ENCODE results near the gene FSIP1.

FSIP1 gene

DNA sequence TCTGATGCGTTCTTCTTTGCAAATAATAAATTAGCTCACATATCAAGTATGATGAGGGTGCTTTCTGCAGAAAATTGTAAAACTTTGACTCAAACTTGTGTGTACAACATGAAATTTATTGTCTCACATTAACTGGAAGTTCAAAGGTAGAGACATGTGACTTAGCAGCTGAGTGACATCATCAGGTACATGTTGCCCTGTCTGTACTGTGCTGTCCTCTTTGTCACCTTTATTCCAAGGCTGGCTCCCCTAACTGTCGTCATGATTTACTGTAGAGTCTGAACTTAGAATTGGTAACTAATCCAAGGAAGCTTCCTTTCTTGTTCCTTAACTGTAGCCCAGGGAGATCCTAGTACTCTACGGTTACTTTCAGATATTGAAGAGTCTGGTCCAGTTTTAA lies 12.3 kb upstream of the FSIP1 start:
- no peaks in the 10 kb centered on the region for H3K36me3 ChIP-seq (ENCODE audit: control insufficient read depth in 2 of 2, insufficient read depth in 2 of 2, low read length in 2 of 2)
- H3K27me3 ChIP-seq (ENCODE audit: control insufficient read depth in 2 of 2, insufficient read depth in 2 of 2, low read length in 2 of 2) = no peaks in the 10 kb centered on the region
- H3K27ac ChIP-seq (ENCODE audit: low read depth in 2 of 2, low read length in 2 of 2) = no peak overlapping the region
- H3K4me3 ChIP-seq (ENCODE audit: low read length in 2 of 2) = no peak overlapping the region
- H3K9me3 ChIP-seq (ENCODE audit: control insufficient read depth in 2 of 2, low read length in 2 of 2) = no peaks in the 10 kb centered on the region
- H3K4me1 ChIP-seq (ENCODE audit: control insufficient read depth in 2 of 2, insufficient read depth in 2 of 2, low read length in 2 of 2) = no peaks in the 10 kb centered on the region
- H3K9ac ChIP-seq (ENCODE audit: low read depth in 1 of 2, low read length in 2 of 2) = no peak overlapping the region

- Histone ChIP-seq H3K9me3 (ENCODE audit: control insufficient read depth in 2 of 2, low read length in 2 of 2) (no peaks in the 10 kb centered on the region), H3K27me3 (ENCODE audit: control insufficient read depth in 2 of 2, insufficient read depth in 2 of 2, low read length in 2 of 2) (no peaks in the 10 kb centered on the region), H3K4me1 (ENCODE audit: control insufficient read depth in 2 of 2, insufficient read depth in 2 of 2, low read length in 2 of 2) (no peaks in the 10 kb centered on the region), H3K9ac (ENCODE audit: low read depth in 1 of 2, low read length in 2 of 2) (no peak overlapping the region), H3K27ac (ENCODE audit: low read depth in 2 of 2, low read length in 2 of 2) (no peak overlapping the region), H3K4me3 (ENCODE audit: low read length in 2 of 2) (no peak overlapping the region), H3K36me3 (ENCODE audit: control insufficient read depth in 2 of 2, insufficient read depth in 2 of 2, low read length in 2 of 2) (no peaks in the 10 kb centered on the region)
Measured at GRCh38 chr15:39793923-39794322, 11.3 kb upstream of the FSIP1 start.

GRCh38 chr15:39792844-39793335 lies 10.2 kb upstream of the FSIP1 start:
- Histone ChIP-seq H3K4me1 (ENCODE audit: control insufficient read depth in 2 of 2, insufficient read depth in 2 of 2, low read length in 2 of 2) (no peaks in the 10 kb centered on the region), H3K4me3 (ENCODE audit: low read length in 2 of 2) (no peak overlapping the region), H3K27me3 (ENCODE audit: control insufficient read depth in 2 of 2, insufficient read depth in 2 of 2, low read length in 2 of 2) (no peaks in the 10 kb centered on the region), H3K9ac (ENCODE audit: low read depth in 1 of 2, low read length in 2 of 2) (no peak overlapping the region), H3K36me3 (ENCODE audit: control insufficient read depth in 2 of 2, insufficient read depth in 2 of 2, low read length in 2 of 2) (no peaks in the 10 kb centered on the region), H3K27ac (ENCODE audit: low read depth in 2 of 2, low read length in 2 of 2) (no peak overlapping the region), H3K9me3 (ENCODE audit: control insufficient read depth in 2 of 2, low read length in 2 of 2) (no peaks in the 10 kb centered on the region)

DNA sequence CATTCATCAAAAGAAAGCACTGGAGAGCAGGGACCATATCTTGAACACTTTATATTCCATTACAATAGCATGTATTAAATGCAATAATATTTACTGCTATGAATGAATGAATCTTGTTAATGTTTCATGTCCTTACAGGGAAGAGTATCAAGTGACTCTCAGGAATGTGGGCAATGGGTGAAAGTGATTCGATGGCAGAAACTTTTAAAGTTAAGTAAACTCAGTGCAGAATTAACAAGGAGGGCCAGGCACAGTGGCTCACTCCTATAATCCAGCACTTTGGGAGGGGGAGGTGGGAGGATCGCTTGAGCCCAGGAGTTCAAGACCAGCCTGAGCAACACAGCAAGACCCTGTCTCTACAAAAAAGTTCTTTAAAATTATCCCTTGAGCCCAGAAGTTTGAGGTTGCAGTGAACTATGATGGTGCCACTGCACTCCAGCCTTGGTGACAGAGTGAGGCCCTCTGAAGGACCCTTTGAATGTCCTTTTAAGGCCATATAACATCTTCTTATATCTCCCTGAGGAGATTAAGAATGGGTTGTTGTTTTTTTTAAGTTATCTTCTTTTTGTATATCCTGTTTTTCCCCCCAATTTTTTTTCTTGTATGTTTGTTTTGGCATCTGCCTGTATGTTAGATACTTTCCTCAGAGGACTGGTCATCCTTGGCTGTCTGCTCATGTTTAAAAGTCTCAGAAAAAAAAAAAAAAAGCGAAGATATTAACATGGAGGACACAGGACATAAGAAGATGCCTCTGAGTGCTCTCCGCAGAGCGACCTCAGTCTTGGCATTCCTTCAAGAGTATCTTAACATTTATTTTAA lies 9.6 kb upstream of the FSIP1 start:
- no peaks in the 10 kb centered on the region for H3K4me1 ChIP-seq (ENCODE audit: control insufficient read depth in 2 of 2, insufficient read depth in 2 of 2, low read length in 2 of 2)
- no peaks in the 10 kb centered on the region for H3K27me3 ChIP-seq (ENCODE audit: control insufficient read depth in 2 of 2, insufficient read depth in 2 of 2, low read length in 2 of 2)
- H3K36me3 ChIP-seq (ENCODE audit: control insufficient read depth in 2 of 2, insufficient read depth in 2 of 2, low read length in 2 of 2) = no peaks in the 10 kb centered on the region
- no peak overlapping the region for H3K9ac ChIP-seq (ENCODE audit: low read depth in 1 of 2, low read length in 2 of 2)
- no peaks in the 10 kb centered on the region for H3K9me3 ChIP-seq (ENCODE audit: control insufficient read depth in 2 of 2, low read length in 2 of 2)
- H3K27ac ChIP-seq (ENCODE audit: low read depth in 2 of 2, low read length in 2 of 2) = no peak overlapping the region
- no peak overlapping the region for H3K4me3 ChIP-seq (ENCODE audit: low read length in 2 of 2)

- Histone ChIP-seq H3K9me3 (ENCODE audit: control insufficient read depth in 2 of 2, low read length in 2 of 2) (no peaks in the 10 kb centered on the region), H3K36me3 (ENCODE audit: control insufficient read depth in 2 of 2, insufficient read depth in 2 of 2, low read length in 2 of 2) (no peaks in the 10 kb centered on the region), H3K27ac (ENCODE audit: low read depth in 2 of 2, low read length in 2 of 2) (no peak overlapping the region), H3K4me1 (ENCODE audit: control insufficient read depth in 2 of 2, insufficient read depth in 2 of 2, low read length in 2 of 2) (no peaks in the 10 kb centered on the region), H3K9ac (ENCODE audit: low read depth in 1 of 2, low read length in 2 of 2) (no peak overlapping the region), H3K4me3 (ENCODE audit: low read length in 2 of 2) (no peak overlapping the region), H3K27me3 (ENCODE audit: control insufficient read depth in 2 of 2, insufficient read depth in 2 of 2, low read length in 2 of 2) (no peaks in the 10 kb centered on the region)
Measured at GRCh38 chr15:39789736-39790135, 7.1 kb upstream of the FSIP1 start.

GRCh38 chr15:39788800-39789565 lies 6.3 kb upstream of the FSIP1 start:
- H3K4me3 ChIP-seq (ENCODE audit: low read length in 2 of 2) = no peak overlapping the region
- H3K27ac ChIP-seq (ENCODE audit: low read depth in 2 of 2, low read length in 2 of 2) = peak overlapping the region in 1 of 2 donors; percentile 5
- H3K9ac ChIP-seq (ENCODE audit: low read depth in 1 of 2, low read length in 2 of 2) = no peak overlapping the region
- H3K4me1 ChIP-seq (ENCODE audit: control insufficient read depth in 2 of 2, insufficient read depth in 2 of 2, low read length in 2 of 2) = peaks cover 0 to 4% of the 10 kb centered on the region in 2 donors
- H3K9me3 ChIP-seq (ENCODE audit: control insufficient read depth in 2 of 2, low read length in 2 of 2) = no peaks in the 10 kb centered on the region
- no peaks in the 10 kb centered on the region for H3K36me3 ChIP-seq (ENCODE audit: control insufficient read depth in 2 of 2, insufficient read depth in 2 of 2, low read length in 2 of 2)
- H3K27me3 ChIP-seq (ENCODE audit: control insufficient read depth in 2 of 2, insufficient read depth in 2 of 2, low read length in 2 of 2) = no peaks in the 10 kb centered on the region

GRCh38 chr15:39788108-39788507 lies 5.5 kb upstream of the FSIP1 start:
- no peak overlapping the region for H3K27ac ChIP-seq (ENCODE audit: low read depth in 2 of 2, low read length in 2 of 2)
- H3K4me3 ChIP-seq (ENCODE audit: low read length in 2 of 2) = no peak overlapping the region

DNA sequence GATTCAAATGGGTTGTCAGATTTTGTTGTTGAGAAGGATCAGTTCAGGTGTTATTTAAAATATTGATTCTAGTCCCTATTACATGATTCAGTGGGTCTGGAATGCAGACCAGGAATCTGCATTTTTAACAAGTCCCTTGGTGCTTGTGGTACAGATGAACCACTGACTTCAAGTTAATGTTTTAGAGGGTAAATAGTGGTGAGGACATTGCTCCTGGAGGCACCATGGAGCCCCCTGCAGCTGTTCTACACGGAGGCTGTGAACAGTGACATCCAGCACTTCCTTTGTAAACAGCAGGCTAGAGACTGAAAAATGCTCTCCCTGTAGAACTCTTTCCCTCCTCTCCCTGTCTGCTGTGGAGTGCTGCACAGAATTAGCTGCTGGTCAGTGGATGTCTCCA lies 4.8 kb upstream of the FSIP1 start:
- no peak overlapping the region for H3K9ac ChIP-seq (ENCODE audit: low read depth in 1 of 2, low read length in 2 of 2)
- H3K27me3 ChIP-seq (ENCODE audit: control insufficient read depth in 2 of 2, insufficient read depth in 2 of 2, low read length in 2 of 2) = no peaks in the 10 kb centered on the region
- H3K9me3 ChIP-seq (ENCODE audit: control insufficient read depth in 2 of 2, low read length in 2 of 2) = no peaks in the 10 kb centered on the region
- peaks cover 5 to 10% of the 10 kb centered on the region in 2 donors for H3K4me1 ChIP-seq (ENCODE audit: control insufficient read depth in 2 of 2, insufficient read depth in 2 of 2, low read length in 2 of 2)
- H3K36me3 ChIP-seq (ENCODE audit: control insufficient read depth in 2 of 2, insufficient read depth in 2 of 2, low read length in 2 of 2) = no peaks in the 10 kb centered on the region
- H3K27ac ChIP-seq (ENCODE audit: low read depth in 2 of 2, low read length in 2 of 2) = no peak overlapping the region
- no peak overlapping the region for H3K4me3 ChIP-seq (ENCODE audit: low read length in 2 of 2)

More at GRCh38 chr15:39788108-39788507, 5.5 kb upstream of the FSIP1 start:
- H3K4me1 ChIP-seq (ENCODE audit: control insufficient read depth in 2 of 2, insufficient read depth in 2 of 2, low read length in 2 of 2) = peaks cover 5 to 10% of the 10 kb centered on the region in 2 donors
- no peaks in the 10 kb centered on the region for H3K36me3 ChIP-seq (ENCODE audit: control insufficient read depth in 2 of 2, insufficient read depth in 2 of 2, low read length in 2 of 2)
- H3K27me3 ChIP-seq (ENCODE audit: control insufficient read depth in 2 of 2, insufficient read depth in 2 of 2, low read length in 2 of 2) = no peaks in the 10 kb centered on the region
- no peak overlapping the region for H3K9ac ChIP-seq (ENCODE audit: low read depth in 1 of 2, low read length in 2 of 2)
- H3K9me3 ChIP-seq (ENCODE audit: control insufficient read depth in 2 of 2, low read length in 2 of 2) = no peaks in the 10 kb centered on the region

DNA sequence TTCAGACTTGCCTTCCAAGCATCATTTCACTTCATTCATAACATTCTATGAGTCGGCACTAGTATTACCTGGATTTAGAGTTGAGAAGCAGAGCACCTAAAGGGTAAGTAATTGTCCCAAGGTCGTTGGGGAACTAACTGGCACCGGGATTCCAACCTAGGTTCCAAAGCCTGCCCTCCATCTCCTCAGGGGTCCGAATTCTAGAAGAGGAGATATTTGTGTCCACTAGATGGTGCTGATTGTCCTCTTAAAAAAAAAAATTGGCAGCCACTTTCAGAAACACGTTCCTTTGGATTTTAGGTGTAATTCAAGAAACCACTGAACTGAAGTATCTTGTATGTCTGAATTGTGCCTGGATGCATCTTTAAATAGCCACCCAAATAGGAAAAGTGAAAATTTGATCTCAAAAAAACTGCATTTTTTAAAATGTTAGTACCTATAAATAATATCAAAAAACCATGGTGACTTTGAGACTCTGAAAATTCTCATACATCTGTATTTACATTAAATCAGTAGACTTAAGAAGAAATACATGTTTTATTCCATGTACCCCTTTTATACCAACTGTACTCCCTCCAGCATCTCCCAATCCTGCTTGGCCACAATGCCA lies 3.9 kb upstream of the FSIP1 start:
- Histone ChIP-seq H3K4me3 (ENCODE audit: low read length in 2 of 2) (no peak overlapping the region), H3K9me3 (ENCODE audit: control insufficient read depth in 2 of 2, low read length in 2 of 2) (no peaks in the 10 kb centered on the region), H3K27me3 (ENCODE audit: control insufficient read depth in 2 of 2, insufficient read depth in 2 of 2, low read length in 2 of 2) (no peaks in the 10 kb centered on the region), H3K4me1 (ENCODE audit: control insufficient read depth in 2 of 2, insufficient read depth in 2 of 2, low read length in 2 of 2) (peaks cover 5 to 10% of the 10 kb centered on the region in 2 donors), H3K9ac (ENCODE audit: low read depth in 1 of 2, low read length in 2 of 2) (no peak overlapping the region), H3K27ac (ENCODE audit: low read depth in 2 of 2, low read length in 2 of 2) (no peak overlapping the region), H3K36me3 (ENCODE audit: control insufficient read depth in 2 of 2, insufficient read depth in 2 of 2, low read length in 2 of 2) (no peaks in the 10 kb centered on the region)

- Histone ChIP-seq H3K27me3 (ENCODE audit: control insufficient read depth in 2 of 2, insufficient read depth in 2 of 2, low read length in 2 of 2) (no peaks in the 10 kb centered on the region), H3K4me3 (ENCODE audit: low read length in 2 of 2) (no peak overlapping the region), H3K4me1 (ENCODE audit: control insufficient read depth in 2 of 2, insufficient read depth in 2 of 2, low read length in 2 of 2) (peaks cover 5 to 10% of the 10 kb centered on the region in 2 donors), H3K9ac (ENCODE audit: low read depth in 1 of 2, low read length in 2 of 2) (no peak overlapping the region), H3K9me3 (ENCODE audit: control insufficient read depth in 2 of 2, low read length in 2 of 2) (no peaks in the 10 kb centered on the region), H3K36me3 (ENCODE audit: control insufficient read depth in 2 of 2, insufficient read depth in 2 of 2, low read length in 2 of 2) (no peaks in the 10 kb centered on the region), H3K27ac (ENCODE audit: low read depth in 2 of 2, low read length in 2 of 2) (no peak overlapping the region)
Measured at GRCh38 chr15:39785841-39786240, 3.2 kb upstream of the FSIP1 start.

Measured in mucosa of rectum (tissue), 2 donors.